ENCODE results near the gene EEFSEC.

The EEFSEC gene

DNA sequence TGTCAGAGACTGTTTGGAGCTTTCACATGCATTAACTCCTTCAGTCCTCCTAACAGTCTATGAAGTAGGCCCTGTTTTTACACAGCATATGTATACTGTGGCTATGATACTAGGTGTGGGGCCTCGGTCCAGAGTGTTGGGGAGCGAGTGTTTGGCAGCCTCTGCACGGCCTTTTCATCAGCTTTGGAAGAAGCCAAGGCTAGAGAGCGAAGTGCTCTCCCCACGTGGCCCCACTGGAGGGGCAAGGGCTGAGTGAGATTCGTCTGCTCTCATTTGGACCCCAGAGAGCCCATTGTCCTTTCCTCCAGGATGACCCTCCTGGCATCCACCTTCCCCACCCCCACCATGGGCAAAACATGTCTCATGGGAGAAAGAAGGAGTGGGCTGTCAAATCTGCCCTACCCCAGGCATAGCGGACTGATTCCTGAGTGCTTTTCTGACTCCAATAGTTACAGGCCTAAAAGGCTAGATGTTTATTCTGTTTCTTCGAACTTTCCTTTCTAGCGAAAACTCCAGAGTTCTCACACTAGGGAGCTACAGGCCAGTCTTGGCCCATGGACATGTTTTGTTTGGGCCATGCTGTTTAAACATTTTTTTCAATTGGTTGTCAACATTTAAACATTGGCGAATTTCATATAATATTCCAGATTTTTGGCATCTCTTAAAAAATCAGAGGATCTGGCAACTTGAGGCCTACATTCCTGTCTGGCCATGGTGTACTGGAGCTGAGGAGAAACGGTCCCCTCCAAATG is 76.0 kb downstream of the EEFSEC start:
- H3K27me3 ChIP-seq (ENCODE audit: control insufficient read depth, insufficient read depth, low read length) = no peaks in the 10 kb centered on the region
- no peak overlapping the region for H3K4me3 ChIP-seq (ENCODE audit: low read length)
- no peaks in the 10 kb centered on the region for H3K9me3 ChIP-seq (ENCODE audit: control insufficient read depth, low read length)
- no peak overlapping the region for H3K9ac ChIP-seq (ENCODE audit: low read length)
- no peaks in the 10 kb centered on the region for H3K4me1 ChIP-seq (ENCODE audit: control insufficient read depth, insufficient read depth, low read length)
- no peaks in the 10 kb centered on the region for H3K36me3 ChIP-seq (ENCODE audit: control insufficient read depth, insufficient read depth, low read length)

DNA sequence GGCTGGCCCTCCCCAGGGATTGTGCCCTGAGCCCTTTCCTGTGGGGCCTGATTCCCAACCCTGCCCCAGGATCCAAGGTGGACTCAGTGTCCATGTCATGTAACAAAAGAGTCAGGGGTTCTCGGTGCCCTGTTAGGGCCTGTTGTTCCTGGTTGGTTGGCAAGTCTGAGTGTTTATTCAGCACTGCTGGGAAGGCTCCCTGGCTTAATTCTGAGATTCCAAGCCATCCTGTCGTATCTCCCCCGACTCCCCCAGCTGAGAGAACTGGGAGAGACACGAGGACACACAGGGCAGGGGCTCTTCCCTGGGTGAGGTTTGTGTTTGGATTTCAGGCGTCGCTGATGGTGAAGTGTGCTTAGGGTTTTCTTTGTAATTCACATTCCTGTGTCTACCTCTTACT is 78.3 kb downstream of the EEFSEC start:
- H3K4me3 ChIP-seq (ENCODE audit: low read length) = no peak overlapping the region
- H3K36me3 ChIP-seq (ENCODE audit: control insufficient read depth, insufficient read depth, low read length) = no peaks in the 10 kb centered on the region
- no peak overlapping the region for H3K9ac ChIP-seq (ENCODE audit: low read length)
- no peaks in the 10 kb centered on the region for H3K4me1 ChIP-seq (ENCODE audit: control insufficient read depth, insufficient read depth, low read length)
- H3K9me3 ChIP-seq (ENCODE audit: control insufficient read depth, low read length) = no peaks in the 10 kb centered on the region
- H3K27me3 ChIP-seq (ENCODE audit: control insufficient read depth, insufficient read depth, low read length) = no peaks in the 10 kb centered on the region

DNA sequence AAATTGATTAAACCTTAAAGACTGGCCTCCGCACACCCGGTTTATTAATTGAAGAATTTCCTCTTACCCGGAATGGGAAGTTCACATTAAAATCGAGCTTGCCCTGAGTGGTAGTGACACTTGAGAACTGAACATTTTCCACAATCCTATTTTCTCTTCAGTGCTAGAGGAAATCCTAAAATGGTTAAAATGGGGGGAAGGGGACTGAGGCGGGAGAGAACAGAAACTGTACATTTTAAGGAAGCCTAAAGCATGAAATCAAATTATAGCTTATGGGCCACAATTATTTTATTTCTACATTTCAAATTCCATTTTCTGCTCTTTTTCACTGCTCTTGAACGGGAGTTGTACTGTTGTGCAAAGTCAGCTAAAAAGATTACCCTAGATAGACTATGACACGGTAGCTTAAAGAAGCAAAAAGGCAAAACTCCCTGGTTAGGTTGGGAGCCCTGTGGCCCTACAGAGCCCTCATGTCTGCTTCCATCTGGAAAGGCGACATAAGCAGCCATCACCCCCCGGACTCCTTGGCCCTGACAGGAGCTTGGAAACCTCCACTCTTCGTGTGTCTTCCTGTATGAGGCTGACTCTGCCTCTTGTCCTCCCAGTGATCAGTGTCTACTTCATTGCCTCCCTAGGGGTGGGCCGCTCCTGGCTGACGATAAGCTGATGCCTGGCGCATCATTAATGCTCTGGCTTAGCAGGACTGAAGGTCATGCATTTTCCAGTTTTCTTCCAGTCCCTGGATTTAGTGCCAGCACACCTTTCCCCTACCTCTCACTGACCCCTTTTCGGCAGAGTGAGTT is 79.3 kb downstream of the EEFSEC start:
- Histone ChIP-seq H3K4me1 (ENCODE audit: control insufficient read depth, insufficient read depth, low read length) (no peaks in the 10 kb centered on the region), H3K36me3 (ENCODE audit: control insufficient read depth, insufficient read depth, low read length) (no peaks in the 10 kb centered on the region), H3K9me3 (ENCODE audit: control insufficient read depth, low read length) (no peaks in the 10 kb centered on the region), H3K27me3 (ENCODE audit: control insufficient read depth, insufficient read depth, low read length) (no peaks in the 10 kb centered on the region), H3K4me3 (ENCODE audit: low read length) (no peak overlapping the region), H3K9ac (ENCODE audit: low read length) (no peak overlapping the region)

DNA sequence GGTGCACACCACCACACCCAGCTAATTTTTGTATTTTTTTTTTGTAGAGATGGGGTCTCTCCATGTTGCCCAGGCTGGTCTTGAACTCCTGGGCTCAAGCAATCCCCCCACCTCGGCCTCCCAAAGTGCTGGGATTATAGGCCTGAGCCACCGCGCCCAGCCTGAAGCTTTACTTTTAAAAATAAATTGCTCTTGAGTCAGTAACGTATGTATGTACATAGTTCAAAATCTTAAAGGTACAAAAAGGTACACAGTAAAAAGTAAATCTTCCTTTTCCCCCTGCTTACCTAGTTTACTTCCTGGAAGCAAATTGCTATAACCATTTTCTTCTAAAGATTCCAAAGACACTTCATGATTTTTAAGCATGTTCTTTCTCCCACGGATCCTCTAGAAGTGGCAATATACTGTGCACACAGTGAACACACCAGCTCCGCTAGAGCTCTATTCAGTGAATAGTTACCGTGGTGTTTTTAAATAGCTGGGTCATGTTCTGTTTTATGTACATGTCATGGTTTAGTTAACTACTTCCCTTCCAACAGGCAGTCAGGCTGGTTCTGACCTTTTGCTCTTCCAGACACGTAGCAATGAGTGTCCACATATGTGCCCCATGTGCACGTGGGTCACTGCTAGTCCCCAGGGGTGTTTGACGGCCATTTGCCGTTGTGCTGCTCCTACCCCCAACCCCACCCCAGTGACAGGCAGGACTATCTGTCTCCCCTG is 82.1 kb downstream of the EEFSEC start:
- H3K4me3 ChIP-seq (ENCODE audit: low read length) = no peak overlapping the region
- H3K4me1 ChIP-seq (ENCODE audit: control insufficient read depth, insufficient read depth, low read length) = no peaks in the 10 kb centered on the region
- H3K27me3 ChIP-seq (ENCODE audit: control insufficient read depth, insufficient read depth, low read length) = no peaks in the 10 kb centered on the region
- no peaks in the 10 kb centered on the region for H3K36me3 ChIP-seq (ENCODE audit: control insufficient read depth, insufficient read depth, low read length)
- H3K9ac ChIP-seq (ENCODE audit: low read length) = no peak overlapping the region
- no peaks in the 10 kb centered on the region for H3K9me3 ChIP-seq (ENCODE audit: control insufficient read depth, low read length)

DNA sequence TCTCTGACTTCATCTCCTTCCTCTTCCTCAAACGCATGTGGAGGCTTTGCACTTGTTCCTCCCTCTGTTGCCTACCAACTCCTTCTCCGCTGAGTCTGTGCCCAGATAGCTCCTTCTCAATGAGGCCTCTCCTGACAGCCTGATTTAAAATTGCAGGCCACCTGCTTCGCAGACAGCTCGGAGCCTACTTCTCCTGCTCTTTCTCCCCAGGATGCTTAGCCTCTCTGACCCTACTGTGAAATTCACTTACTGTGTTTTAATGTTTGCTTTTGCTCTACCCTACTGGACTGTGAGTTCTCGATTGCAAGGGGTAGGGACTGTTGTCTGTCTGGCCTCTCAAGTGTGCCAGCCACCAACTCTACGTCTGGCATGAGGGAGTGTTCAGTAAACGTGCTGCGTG is 83.4 kb downstream of the EEFSEC start:
- Histone ChIP-seq H3K27me3 (ENCODE audit: control insufficient read depth, insufficient read depth, low read length) (no peaks in the 10 kb centered on the region), H3K4me1 (ENCODE audit: control insufficient read depth, insufficient read depth, low read length) (no peaks in the 10 kb centered on the region), H3K9me3 (ENCODE audit: control insufficient read depth, low read length) (no peaks in the 10 kb centered on the region), H3K9ac (ENCODE audit: low read length) (no peak overlapping the region), H3K36me3 (ENCODE audit: control insufficient read depth, insufficient read depth, low read length) (no peaks in the 10 kb centered on the region), H3K4me3 (ENCODE audit: low read length) (no peak overlapping the region)

DNA sequence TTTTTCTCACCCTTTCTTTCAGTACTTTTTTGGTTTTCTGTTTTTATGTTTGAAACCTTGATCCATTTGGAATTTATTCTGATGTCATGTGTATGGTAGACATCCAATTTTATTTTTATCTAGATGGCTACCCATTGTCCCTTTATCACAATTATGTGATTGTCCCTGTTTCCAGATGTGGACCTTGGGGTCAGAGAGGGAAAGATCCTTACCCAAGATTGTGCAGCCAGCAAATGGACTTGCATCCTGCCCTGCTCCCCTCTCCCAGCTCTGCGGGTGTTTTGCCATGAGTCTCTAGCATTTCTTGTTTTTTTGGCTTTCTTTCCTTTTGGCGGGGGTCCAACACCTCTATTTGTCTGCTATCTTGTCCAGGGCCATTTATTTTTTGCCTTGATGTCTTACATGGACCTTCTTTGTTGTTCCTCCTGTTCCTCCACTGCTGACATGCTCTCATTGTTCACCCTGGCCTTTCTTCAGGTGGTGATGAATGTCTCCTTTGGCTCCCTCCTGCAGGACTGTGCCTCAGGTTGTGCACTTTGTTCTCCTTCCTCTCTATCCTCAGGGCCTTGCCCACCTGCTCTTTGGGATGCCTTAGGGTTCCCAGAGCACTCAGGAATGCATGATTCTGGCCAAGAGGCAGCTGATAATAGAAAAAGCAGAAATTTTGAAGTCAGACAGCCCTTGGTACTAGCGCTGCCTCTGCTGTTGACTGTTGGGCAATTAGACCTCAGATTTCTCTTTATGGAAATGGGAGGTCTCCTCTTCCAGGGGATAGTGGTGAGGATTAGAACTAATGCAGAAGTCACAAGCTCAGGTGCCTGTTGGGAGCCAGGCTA is 84.3 kb downstream of the EEFSEC start:
- no peak overlapping the region for H3K4me3 ChIP-seq (ENCODE audit: low read length)
- no peaks in the 10 kb centered on the region for H3K9me3 ChIP-seq (ENCODE audit: control insufficient read depth, low read length)
- H3K9ac ChIP-seq (ENCODE audit: low read length) = no peak overlapping the region
- no peaks in the 10 kb centered on the region for H3K27me3 ChIP-seq (ENCODE audit: control insufficient read depth, insufficient read depth, low read length)
- H3K4me1 ChIP-seq (ENCODE audit: control insufficient read depth, insufficient read depth, low read length) = no peaks in the 10 kb centered on the region
- H3K36me3 ChIP-seq (ENCODE audit: control insufficient read depth, insufficient read depth, low read length) = no peaks in the 10 kb centered on the region

DNA sequence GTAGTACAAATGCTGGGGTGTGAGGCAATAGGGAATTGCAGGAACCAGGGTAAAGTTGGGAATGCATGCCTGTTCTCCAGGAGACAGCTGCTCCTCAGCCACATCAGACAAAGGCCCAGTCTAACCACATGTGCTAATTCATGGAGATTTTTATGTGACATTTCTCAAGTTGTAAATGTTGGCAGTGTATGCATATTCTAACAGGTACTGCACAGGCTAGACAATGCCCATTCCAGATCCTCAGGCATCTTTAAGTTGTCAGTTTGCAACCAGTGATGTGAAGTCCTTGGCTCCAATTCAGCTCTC is 84.9 kb downstream of the EEFSEC start:
- Histone ChIP-seq H3K4me1 (ENCODE audit: control insufficient read depth, insufficient read depth, low read length) (no peaks in the 10 kb centered on the region), H3K27me3 (ENCODE audit: control insufficient read depth, insufficient read depth, low read length) (no peaks in the 10 kb centered on the region), H3K4me3 (ENCODE audit: low read length) (no peak overlapping the region), H3K9ac (ENCODE audit: low read length) (no peak overlapping the region), H3K36me3 (ENCODE audit: control insufficient read depth, insufficient read depth, low read length) (no peaks in the 10 kb centered on the region), H3K9me3 (ENCODE audit: control insufficient read depth, low read length) (no peaks in the 10 kb centered on the region)

DNA sequence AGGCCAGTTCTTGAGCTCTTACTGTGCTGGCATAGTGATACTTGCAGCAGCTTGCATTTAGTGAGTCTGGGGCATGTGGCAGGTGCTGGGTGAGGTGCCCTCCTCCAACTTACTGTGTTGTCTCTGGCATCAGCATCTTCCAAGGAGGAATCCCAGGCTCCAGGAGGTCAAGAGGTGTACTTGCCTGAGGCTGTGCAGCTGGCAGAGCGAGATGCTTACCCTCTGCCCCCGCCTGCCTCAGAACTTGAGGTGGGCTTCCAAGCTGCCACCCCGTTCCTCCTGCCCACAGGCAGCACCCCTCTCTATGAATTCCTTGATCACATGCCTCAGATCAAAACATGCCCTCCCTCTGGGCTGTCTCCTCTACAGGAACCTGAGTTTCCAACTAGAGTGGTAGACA is 86.0 kb downstream of the EEFSEC start:
- H3K4me3 ChIP-seq (ENCODE audit: low read length) = no peak overlapping the region
- no peaks in the 10 kb centered on the region for H3K9me3 ChIP-seq (ENCODE audit: control insufficient read depth, low read length)
- H3K27me3 ChIP-seq (ENCODE audit: control insufficient read depth, insufficient read depth, low read length) = no peaks in the 10 kb centered on the region

DNA sequence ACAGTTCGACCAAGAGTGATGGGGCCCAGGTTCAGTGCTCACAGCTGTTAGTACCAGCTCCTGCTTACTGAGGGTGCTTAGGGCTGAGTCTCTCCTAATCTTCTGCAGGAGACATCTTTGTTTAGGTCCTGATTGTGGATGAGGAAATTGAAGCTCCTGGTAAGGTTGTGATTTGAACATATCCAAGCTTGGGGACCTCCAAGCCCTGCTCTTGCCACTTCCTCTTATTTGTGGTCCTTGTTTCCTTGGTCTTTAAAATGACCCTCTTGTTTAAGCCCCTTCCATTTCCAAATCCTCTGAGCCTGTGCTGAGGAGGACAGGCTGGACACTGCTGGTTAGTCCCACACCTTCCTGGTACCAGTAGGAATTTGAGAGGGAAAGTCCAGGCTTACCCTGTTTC is 87.0 kb downstream of the EEFSEC start:
- H3K4me1 ChIP-seq (ENCODE audit: control insufficient read depth, insufficient read depth, low read length) = no peaks in the 10 kb centered on the region
- H3K4me3 ChIP-seq (ENCODE audit: low read length) = no peak overlapping the region
- no peaks in the 10 kb centered on the region for H3K9me3 ChIP-seq (ENCODE audit: control insufficient read depth, low read length)
- H3K36me3 ChIP-seq (ENCODE audit: control insufficient read depth, insufficient read depth, low read length) = no peaks in the 10 kb centered on the region
- H3K9ac ChIP-seq (ENCODE audit: low read length) = no peak overlapping the region
- H3K27me3 ChIP-seq (ENCODE audit: control insufficient read depth, insufficient read depth, low read length) = no peaks in the 10 kb centered on the region

More for the DNA sequence above, 86.0 kb downstream of the EEFSEC start:
- Histone ChIP-seq H3K9ac (ENCODE audit: low read length) (no peak overlapping the region), H3K36me3 (ENCODE audit: control insufficient read depth, insufficient read depth, low read length) (no peaks in the 10 kb centered on the region), H3K4me1 (ENCODE audit: control insufficient read depth, insufficient read depth, low read length) (no peaks in the 10 kb centered on the region)

DNA sequence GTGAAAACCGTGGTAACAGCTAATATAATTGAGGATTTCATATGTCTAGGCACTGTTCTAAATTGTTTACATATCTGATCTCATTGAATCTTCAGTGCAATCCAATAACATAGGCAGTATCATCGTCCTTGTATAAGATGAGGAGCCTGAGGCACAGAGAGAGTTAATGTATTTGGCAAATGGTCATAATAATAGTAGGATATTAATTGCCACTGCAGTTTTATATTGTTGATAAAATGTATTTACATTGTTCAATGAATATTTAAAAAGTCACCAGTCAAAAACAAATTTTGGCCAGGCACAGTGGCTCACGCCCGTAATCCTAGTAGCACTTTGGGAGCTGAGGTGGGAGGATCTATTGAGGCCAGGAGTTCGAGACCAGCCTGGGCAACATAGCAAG is 88.5 kb downstream of the EEFSEC start:
- Histone ChIP-seq H3K4me1 (ENCODE audit: control insufficient read depth, insufficient read depth, low read length) (no peaks in the 10 kb centered on the region), H3K36me3 (ENCODE audit: control insufficient read depth, insufficient read depth, low read length) (no peaks in the 10 kb centered on the region), H3K4me3 (ENCODE audit: low read length) (no peak overlapping the region), H3K9me3 (ENCODE audit: control insufficient read depth, low read length) (no peaks in the 10 kb centered on the region), H3K27me3 (ENCODE audit: control insufficient read depth, insufficient read depth, low read length) (no peaks in the 10 kb centered on the region), H3K9ac (ENCODE audit: low read length) (no peak overlapping the region)

DNA sequence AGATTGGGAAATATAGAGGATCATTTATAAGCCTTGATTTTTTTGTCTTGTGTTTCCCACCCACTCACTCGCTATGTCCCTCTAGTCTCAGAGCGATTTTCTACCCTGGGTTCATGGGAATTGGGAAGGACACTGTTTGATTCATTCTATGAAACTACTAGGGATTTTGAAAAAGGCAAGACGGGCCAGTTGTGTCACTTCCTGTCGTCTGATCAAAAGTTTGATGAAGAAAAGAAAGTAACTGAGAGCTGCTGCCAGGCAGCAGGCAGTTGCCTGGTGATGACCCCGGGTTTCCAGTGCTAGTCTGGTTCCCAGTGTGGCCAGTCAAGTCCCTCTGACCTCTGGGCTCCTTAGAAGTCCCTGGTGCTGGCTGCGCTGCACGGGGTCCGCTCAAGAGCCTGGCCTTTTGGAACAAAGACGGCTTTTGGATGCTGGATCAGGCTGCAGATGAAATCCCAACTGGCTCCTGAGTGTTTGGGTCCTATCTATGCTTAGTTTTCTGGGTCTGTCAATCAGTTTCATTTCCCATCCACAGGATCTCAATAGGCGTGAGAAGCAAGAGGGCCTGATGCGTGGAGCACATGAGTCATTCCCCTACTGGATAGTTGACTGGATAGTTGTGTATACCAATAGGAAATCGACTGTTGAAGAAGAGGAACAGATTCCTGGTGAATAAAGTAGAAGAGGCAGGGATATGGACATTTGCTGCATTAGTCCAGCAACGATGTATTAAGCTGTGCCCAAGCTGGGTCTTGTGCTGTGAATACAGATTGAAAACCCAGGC is 89.7 kb downstream of the EEFSEC start:
- Histone ChIP-seq H3K9ac (ENCODE audit: low read length) (no peak overlapping the region), H3K27me3 (ENCODE audit: control insufficient read depth, insufficient read depth, low read length) (no peaks in the 10 kb centered on the region), H3K4me3 (ENCODE audit: low read length) (no peak overlapping the region), H3K4me1 (ENCODE audit: control insufficient read depth, insufficient read depth, low read length) (no peaks in the 10 kb centered on the region), H3K9me3 (ENCODE audit: control insufficient read depth, low read length) (no peaks in the 10 kb centered on the region), H3K36me3 (ENCODE audit: control insufficient read depth, insufficient read depth, low read length) (no peaks in the 10 kb centered on the region)

Data from mucosa of stomach (tissue), 1 donor.